GM18508 (cell line): ENCODE measurements around the gene HSFX4.
A peak's percentile ranks its signal among the peaks of the same experiment; 100 is the strongest.
"Not testable (repeated sequence)": the region's sequence is repeated elsewhere in the genome, so short reads cannot be mapped to it uniquely, and the experiment has no call there.

Experiments used
- ATAC-seq: cut with Tn5 transposase; IDR thresholded peaks from one replicate; pipeline ENCODE4 v1.9.1; 2021; ENCODE audit warnings: moderate number of reproducible peaks; ENCODE audit not compliant: insufficient read depth, unreplicated experiment

The HSFX4 gene

GRCh38 chrX:149929400-149929799, at the start of gene HSFX4:
TSS of gene HSFX4 (plus strand) at chrX:149929573. CDS start at chrX:149929645, 72 bp downstream.
- ATAC-seq, result not testable (repeated sequence)

GRCh38 chrX:149881081-149881711, 48.2 kb upstream of the HSFX4 start, which contains the start of gene MAGEA8:
TSS of gene MAGEA8 (plus strand) at chrX:149881183. CDS start at chrX:149884273, 3,090 bp downstream.
- ATAC-seq, result no peak

GRCh38 chrX:149890828-149891227, 38.5 kb upstream of the HSFX4 start:
- not testable (repeated sequence) for ATAC-seq

GRCh38 chrX:149898554-149898953, 30.8 kb upstream of the HSFX4 start:
- no peak for ATAC-seq

GRCh38 chrX:149903889-149904748, 25.3 kb upstream of the HSFX4 start:
- ATAC-seq, result peak; percentile 36

GRCh38 chrX:149908308-149908707, 21.1 kb upstream of the HSFX4 start:
- ATAC-seq, result peak; percentile 55

- ATAC-seq, result no peak
Measured at GRCh38 chrX:149908727-149909126, 20.6 kb upstream of the HSFX4 start.

- no peak for ATAC-seq
Measured at GRCh38 chrX:149909324-149910177, 19.8 kb upstream of the HSFX4 start.

- ATAC-seq, result no peak
Measured at GRCh38 chrX:149910178-149910695, 19.1 kb upstream of the HSFX4 start.

- ATAC-seq, result peak; percentile 60
Measured at GRCh38 chrX:149916745-149917392, 12.5 kb upstream of the HSFX4 start.

GRCh38 chrX:149923836-149924235, 5.5 kb upstream of the HSFX4 start:
- ATAC-seq, result not testable (repeated sequence)

- ATAC-seq, result not testable (repeated sequence)
Measured at GRCh38 chrX:149924434-149924833, 4.9 kb upstream of the HSFX4 start.

- ATAC-seq, result not testable (repeated sequence)
Measured at GRCh38 chrX:149927245-149927963, 2.0 kb upstream of the HSFX4 start.

GRCh38 chrX:149927964-149928258, 1.5 kb upstream of the HSFX4 start:
- ATAC-seq, result not testable (repeated sequence)

- not testable (repeated sequence) for ATAC-seq
Measured at GRCh38 chrX:149928635-149929034, 738 bp upstream of the HSFX4 start.

GRCh38 chrX:149931355-149931754, 2.0 kb downstream of the HSFX4 start:
- not testable (repeated sequence) for ATAC-seq

- ATAC-seq, result not testable (repeated sequence)
Measured at GRCh38 chrX:149932150-149932549, 2.8 kb downstream of the HSFX4 start.

GRCh38 chrX:149932970-149933369, 3.6 kb downstream of the HSFX4 start:
- ATAC-seq, result not testable (repeated sequence)

GRCh38 chrX:149933547-149933946, 4.2 kb downstream of the HSFX4 start:
- ATAC-seq, result not testable (repeated sequence)
